Skeletal muscle tissue (tissue), 5 donors: ENCODE data around the gene G6PC1. TPM values are rescaled to one million over a fixed set of nuclear protein-coding genes. Genes with fewer than 3 reads are reported as not detected.

Experiments
- H3K27ac ChIP-seq: one replicate; pipeline ENCODE4 v1.7.0; 2013; ENCODE audit warnings: mild to moderate bottlenecking, low read depth, low read length, inconsistent platforms
- H3K27me3 ChIP-seq, 3 donors: one replicate each; pipeline ENCODE4 v1.7.0; 2013; ENCODE audit warnings: low read length in 3 of 3; ENCODE audit not compliant: control insufficient read depth in 3 of 3, insufficient read depth in 3 of 3
- H3K36me3 ChIP-seq, 3 donors: one replicate each; pipeline ENCODE4 v1.7.0; 2013; ENCODE audit warnings: low read length in 3 of 3; ENCODE audit not compliant: control insufficient read depth in 3 of 3, insufficient read depth in 3 of 3
- H3K4me1 ChIP-seq, 3 donors: one replicate each; pipeline ENCODE4 v1.7.0; 2013; ENCODE audit warnings: low read length in 3 of 3, mild to moderate bottlenecking in 3 of 3; ENCODE audit not compliant: control insufficient read depth in 3 of 3, insufficient read depth in 3 of 3
- H3K4me3 ChIP-seq, 3 donors: one replicate each; pipeline ENCODE4 v1.7.0; 2013; ENCODE audit warnings: low read length in 3 of 3
- H3K9ac ChIP-seq, 3 donors: one replicate each; pipeline ENCODE4 v1.7.0; 2013; ENCODE audit warnings: low read length in 3 of 3, mild to moderate bottlenecking in 3 of 3, moderate library complexity in 2 of 3, low read depth in 1 of 3
- H3K9me3 ChIP-seq, 3 donors: one replicate each; pipeline ENCODE4 v1.7.0; 2013; ENCODE audit warnings: low read length in 3 of 3; ENCODE audit not compliant: control insufficient read depth in 3 of 3
- small RNA-seq: library from RNA; depleted of rRNA; stranded (forward); fragments of <200 nt; gene quantifications from one replicate; pipeline ENCODE3, GENCODE V24; 2014
- total RNA-seq: library from RNA; depleted of rRNA; stranded (reverse); fragments of >200 nt; gene quantifications from one replicate; pipeline ENCODE4 v1.2.3, GENCODE V29; 2014
- donor health status: Osteomylitis.

Gene G6PC1
- total RNA-seq, 1 donor from 2014 or later: not detected

- Histone ChIP-seq H3K9ac (peak overlapping the region in 1 of 3 donors; percentile 2), H3K27ac (peak overlapping the region; percentile 67), H3K4me1 (peaks cover 4 to 9% (median 7%) of the 10 kb centered on the region in 3 donors), H3K36me3 (no peaks in the 10 kb centered on the region), H3K27me3 (no peaks in the 10 kb centered on the region), H3K4me3 (no peak overlapping the region), H3K9me3 (no peaks in the 10 kb centered on the region)
These were observed 28.3 kb downstream of the G6PC1 start for GRCh38 chr17:42928714-42929496.

- H3K9me3 ChIP-seq: no peaks in the 10 kb centered on the region
- H3K4me3 ChIP-seq: no peak overlapping the region
- H3K27ac ChIP-seq: no peak overlapping the region
- peaks cover 4 to 9% (median 7%) of the 10 kb centered on the region in 3 donors for H3K4me1 ChIP-seq
- no peak overlapping the region for H3K9ac ChIP-seq
- H3K36me3 ChIP-seq: no peaks in the 10 kb centered on the region
- H3K27me3 ChIP-seq: no peaks in the 10 kb centered on the region
These were observed 28.9 kb downstream of the G6PC1 start for GRCh38 chr17:42929497-42929844.

- Histone ChIP-seq H3K27ac (no peak overlapping the region), H3K9me3 (no peaks in the 10 kb centered on the region), H3K27me3 (no peaks in the 10 kb centered on the region), H3K4me1 (no peaks in the 10 kb centered on the region), H3K9ac (peak overlapping the region in 1 of 3 donors; percentile 3), H3K36me3 (no peaks in the 10 kb centered on the region), H3K4me3 (no peak overlapping the region)
These were observed 37.4 kb downstream of the G6PC1 start for GRCh38 chr17:42937712-42938596.

- Histone ChIP-seq H3K9me3 (no peaks in the 10 kb centered on the region), H3K27ac (no peak overlapping the region), H3K36me3 (peaks cover 2 to 10% (median 4%) of the 10 kb centered on the region in 3 donors), H3K9ac (no peak overlapping the region), H3K4me3 (no peak overlapping the region), H3K27me3 (no peaks in the 10 kb centered on the region), H3K4me1 (no peaks in the 10 kb centered on the region)
These were observed 43.6 kb downstream of the G6PC1 start for GRCh38 chr17:42944211-42944610.

GRCh38 chr17:42946812-42947211 lies 46.2 kb downstream of the G6PC1 start:
- Histone ChIP-seq H3K9me3 (no peaks in the 10 kb centered on the region), H3K4me1 (no peaks in the 10 kb centered on the region), H3K27ac (no peak overlapping the region), H3K36me3 (peaks cover 17 to 29% (median 19%) of the 10 kb centered on the region in 3 donors), H3K9ac (no peak overlapping the region), H3K4me3 (no peak overlapping the region), H3K27me3 (no peaks in the 10 kb centered on the region)

- Histone ChIP-seq H3K27me3 (no peaks in the 10 kb centered on the region), H3K27ac (no peak overlapping the region), H3K36me3 (peaks cover 37 to 54% (median 46%) of the 10 kb centered on the region in 3 donors), H3K4me3 (no peak overlapping the region), H3K4me1 (no peaks in the 10 kb centered on the region), H3K9ac (no peak overlapping the region), H3K9me3 (no peaks in the 10 kb centered on the region)
These were observed 49.6 kb downstream of the G6PC1 start for GRCh38 chr17:42950044-42950783.

Small RNAs within 50 kb of the gene (small RNA-seq; reads per million reads assigned to genes)
- gene RF00561 (not detected), gene RNU6-287P (not detected)

Other genes with a start within 250 kb of the G6PC1 start
- 1.6 TPM for gene TUBG2, start 241.5 kb upstream of the G6PC1 start, total RNA-seq
- 20.4 TPM for gene PLEKHH3, start 223.8 kb upstream of the G6PC1 start, total RNA-seq
- 0.52 TPM for gene CCR10, start 219.0 kb upstream of the G6PC1 start, total RNA-seq
- gene CNTNAP1, start 218.3 kb upstream of the G6PC1 start, total RNA-seq: 8.9 TPM
- 13.0 TPM for gene EZH1, start 155.8 kb upstream of the G6PC1 start, total RNA-seq
- gene RAMP2, start 139.6 kb upstream of the G6PC1 start, total RNA-seq: 16.2 TPM
- 38.6 TPM for gene VPS25, start 127.3 kb upstream of the G6PC1 start, total RNA-seq
- not detected for gene WNK4, start 120.2 kb upstream of the G6PC1 start, total RNA-seq
- gene COA3, start 102.1 kb upstream of the G6PC1 start, total RNA-seq: 99.2 TPM
- 1.0 TPM for gene CNTD1, start 101.9 kb upstream of the G6PC1 start, total RNA-seq
- gene BECN1, start 76.5 kb upstream of the G6PC1 start, total RNA-seq: 44.9 TPM
- 31.8 TPM for gene PSME3, start 67.4 kb upstream of the G6PC1 start, total RNA-seq
- 0.52 TPM for gene AOC2, start 56.2 kb upstream of the G6PC1 start, total RNA-seq
- gene AOC3, start 49.6 kb upstream of the G6PC1 start, total RNA-seq: 16.2 TPM
- gene AARSD1, start 63.7 kb downstream of the G6PC1 start, total RNA-seq: 31.8 TPM
- 28.2 TPM for gene PTGES3L, start 79.3 kb downstream of the G6PC1 start, total RNA-seq
- 6.8 TPM for gene RUNDC1, start 79.8 kb downstream of the G6PC1 start, total RNA-seq
- 1,695 TPM for gene RPL27, start 97.6 kb downstream of the G6PC1 start, total RNA-seq
- 11.5 TPM for gene IFI35, start 106.0 kb downstream of the G6PC1 start, total RNA-seq
- 40.2 TPM for gene VAT1, start 121.6 kb downstream of the G6PC1 start, total RNA-seq
- gene RND2, start 124.4 kb downstream of the G6PC1 start, total RNA-seq: under 0.01 TPM
- 17.2 TPM for gene BRCA1, start 224.6 kb downstream of the G6PC1 start, total RNA-seq